Stimulated activated CD4-positive, alpha-beta T cell treated with anti-CD3 and anti-CD28 coated beads, Interleukin-2, amount 100 ng/mL, for 48 hours (primary cell): ENCODE results near the gene ORAI1.
"Not testable (repeated sequence)": the region's sequence is repeated elsewhere in the genome, so short reads cannot be mapped to it uniquely, and the experiment has no call there.

ENCODE experiments used
- DNase-seq, 2 donors: peaks; one replicate each; pipeline ENCODE4 v3.0.0-alpha.2; 2020

Gene ORAI1

DNA sequence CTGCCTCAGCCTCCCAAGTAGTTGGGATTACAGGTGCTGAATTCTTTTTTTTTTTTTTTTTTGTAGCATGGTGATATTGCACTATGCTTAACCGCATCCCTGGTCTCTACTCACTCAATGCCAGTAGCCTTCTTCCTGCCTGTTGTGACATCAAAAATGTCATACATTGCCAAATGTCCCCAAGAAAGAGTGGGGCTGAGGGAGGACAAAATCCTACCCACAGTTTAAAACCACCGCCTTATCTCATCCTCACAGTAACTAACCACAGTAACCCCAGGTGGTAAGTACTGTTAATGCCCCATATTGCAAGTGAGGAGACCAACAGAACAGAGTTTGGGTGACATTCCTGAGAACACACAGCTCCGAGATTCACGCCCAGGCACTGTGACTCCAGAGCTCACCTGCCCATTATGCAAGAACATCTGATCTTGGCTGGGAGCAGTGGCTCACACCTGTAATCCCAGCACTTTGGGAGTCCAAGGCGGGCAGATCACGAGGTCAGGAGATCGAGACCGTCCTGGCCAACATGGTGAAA is 23.6 kb downstream of the ORAI1 start:
- DNase-seq, result no peak

DNA sequence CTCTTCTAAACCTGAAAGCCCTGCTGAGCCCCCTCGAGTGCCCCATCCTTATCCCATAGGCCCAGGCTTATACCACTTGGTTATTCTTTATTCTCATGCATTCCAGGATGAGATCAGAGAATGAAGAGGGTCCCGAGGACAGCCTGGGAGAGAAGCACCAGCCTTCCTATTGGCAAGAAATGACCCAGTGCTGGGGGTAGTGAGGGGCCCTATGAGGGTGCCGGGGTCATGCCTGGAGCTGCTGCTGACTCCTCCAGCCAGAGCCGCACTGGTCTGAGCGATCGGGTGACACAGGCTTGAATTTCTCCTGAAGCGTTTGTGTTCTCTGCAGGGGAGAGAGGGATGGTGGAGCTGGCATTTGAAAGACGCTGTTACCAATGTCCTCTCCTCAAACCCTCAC is 25.0 kb downstream of the ORAI1 start:
- DNase-seq, result no peak

- no peak for DNase-seq
These were observed 26.6 kb downstream of the ORAI1 start for GRCh38 chr12:121652767-121653497.

GRCh38 chr12:121653999-121654398 is 27.7 kb downstream of the ORAI1 start:
- no peak for DNase-seq

- DNase-seq, result no peak
These were observed 29.8 kb downstream of the ORAI1 start for GRCh38 chr12:121656122-121656521.

GRCh38 chr12:121657305-121658008 is 31.1 kb downstream of the ORAI1 start:
- DNase-seq, result peak in 1 of 2 donors; percentile 24

GRCh38 chr12:121661353-121662105 is 35.2 kb downstream of the ORAI1 start:
- not testable (repeated sequence) for DNase-seq

- DNase-seq, result no peak
These were observed 37.2 kb downstream of the ORAI1 start for GRCh38 chr12:121663610-121663929.

- DNase-seq, result not testable (repeated sequence)
These were observed 40.5 kb downstream of the ORAI1 start for GRCh38 chr12:121666829-121667228.

DNA sequence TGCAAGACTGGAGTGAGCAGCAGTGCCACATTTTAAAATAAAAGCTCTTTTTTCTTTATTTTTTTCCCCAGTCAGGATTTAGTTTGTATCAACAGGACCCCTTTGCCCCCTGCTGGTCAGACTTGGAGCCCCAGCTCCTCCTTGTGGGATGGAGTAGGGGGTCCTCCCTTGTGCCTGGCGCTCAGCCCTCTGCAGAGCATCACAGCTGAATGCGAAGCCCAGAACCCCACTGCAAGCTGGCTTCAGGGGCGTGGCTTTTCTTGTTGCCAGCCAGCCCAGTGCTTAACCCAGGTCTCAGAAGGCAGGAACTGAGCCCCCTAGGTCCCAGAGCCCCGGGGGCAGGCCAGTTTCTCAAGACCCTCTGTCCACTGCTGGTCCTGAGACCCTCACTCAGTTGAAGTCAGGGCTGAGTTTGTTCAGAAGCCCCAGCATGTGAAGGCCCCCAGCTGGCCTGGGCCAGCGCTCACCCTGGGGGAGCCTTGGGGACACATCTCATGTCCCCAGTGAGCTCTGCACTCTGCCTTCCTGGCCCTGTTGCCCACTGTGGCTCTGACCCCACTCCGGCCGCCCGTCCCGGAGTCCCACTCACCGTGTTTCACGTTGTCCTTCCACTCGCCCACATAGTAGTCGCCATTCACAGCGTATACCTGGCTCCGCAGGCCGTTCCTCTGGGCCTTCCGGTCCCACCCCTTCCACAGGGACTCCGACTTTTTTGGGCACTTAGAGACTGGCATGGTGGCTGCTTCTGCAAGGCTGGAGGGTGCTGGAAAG is 42.6 kb downstream of the ORAI1 start:
- peak; percentile 47 to 53 for DNase-seq

DNA sequence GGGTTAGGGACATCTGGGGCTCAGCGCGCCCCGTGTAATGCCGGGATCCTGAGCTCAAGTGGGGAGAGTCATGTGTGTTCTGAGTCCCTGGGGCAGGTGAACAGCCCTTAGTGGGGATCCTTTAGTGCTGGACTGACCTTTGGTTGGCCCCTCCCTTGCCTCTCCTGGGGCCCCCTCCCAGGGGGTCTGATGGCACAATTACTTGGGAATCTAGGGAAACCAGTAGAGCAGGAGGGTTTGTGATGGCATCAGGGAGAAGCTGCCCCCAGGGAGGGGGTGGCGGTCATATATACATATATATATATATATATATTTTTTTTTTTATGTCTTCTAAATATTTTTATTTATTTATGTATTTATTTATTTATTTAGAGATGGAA is 43.2 kb downstream of the ORAI1 start, which contains the start of gene MORN3:
TSS of gene MORN3 (minus strand) at position 134 of the 380 bp plus-strand sequence. CDS start 171 bp downstream, outside the sequence.
- DNase-seq, result no peak

DNA sequence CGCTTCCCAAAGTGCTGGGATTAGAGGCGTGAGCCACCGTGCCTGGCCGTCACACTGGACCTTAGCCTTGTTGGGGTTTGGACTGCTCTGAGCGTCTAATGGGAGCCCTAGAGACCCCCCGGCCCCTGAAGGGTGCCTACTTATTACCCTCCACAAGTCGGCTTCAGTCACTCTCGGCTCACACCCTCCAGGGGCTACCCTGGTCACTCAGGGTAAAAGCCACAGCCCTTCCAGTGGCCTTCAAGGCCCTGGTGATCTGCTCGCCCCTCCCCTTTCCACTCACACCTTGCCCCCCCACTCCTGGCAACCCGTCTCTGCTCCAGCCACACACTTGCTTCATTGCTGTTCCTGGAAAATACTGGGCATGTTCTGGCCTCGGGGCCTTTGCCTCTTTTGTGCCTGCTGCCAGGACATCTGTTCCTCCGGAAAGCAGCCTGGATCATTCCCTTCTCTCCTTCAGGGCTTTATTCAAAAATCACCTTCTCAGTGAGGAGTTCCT is 46.7 kb downstream of the ORAI1 start:
- no peak for DNase-seq

DNA sequence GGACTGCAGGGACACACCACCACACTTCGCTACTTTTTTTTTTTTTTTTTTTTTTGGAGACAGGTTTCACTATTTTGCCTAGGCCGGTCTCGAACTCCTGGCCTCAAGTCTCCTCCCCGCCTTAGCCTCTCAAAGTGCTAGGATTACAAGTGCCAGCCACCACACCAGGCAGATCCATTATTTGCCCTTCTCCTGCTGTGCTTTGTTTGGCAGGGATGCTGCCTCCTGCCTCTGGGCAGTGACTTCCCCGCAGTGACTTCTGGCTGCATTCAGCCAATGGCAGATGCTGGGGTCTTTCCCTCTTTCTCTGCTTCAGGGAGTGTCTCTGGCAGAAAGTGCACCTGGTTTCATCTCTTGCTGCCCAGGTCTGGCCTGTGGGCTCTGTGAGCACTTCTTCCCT is 49.9 kb downstream of the ORAI1 start:
- no peak for DNase-seq

GRCh38 chr12:121678305-121678704 is 52.0 kb downstream of the ORAI1 start:
- DNase-seq, result no peak

GRCh38 chr12:121678716-121679300 is 52.5 kb downstream of the ORAI1 start:
- no peak for DNase-seq

GRCh38 chr12:121679661-121680197 is 53.4 kb downstream of the ORAI1 start:
- not testable (repeated sequence) for DNase-seq

GRCh38 chr12:121688966-121689365 is 62.6 kb downstream of the ORAI1 start:
- no peak for DNase-seq

GRCh38 chr12:121689430-121689829 is 63.1 kb downstream of the ORAI1 start:
- DNase-seq, result no peak
